ENCODE results near the gene DHH. TPM values are rescaled to one million over a fixed set of nuclear protein-coding genes. Genes with fewer than 3 reads are reported as not detected.
A peak's percentile ranks its signal among the peaks of the same experiment; 100 is the strongest.
"Not testable (repeated sequence)": the region's sequence is repeated elsewhere in the genome, so short reads cannot be mapped to it uniquely, and the experiment has no call there.

Gene DHH
- total RNA-seq, 1 donor from 2014 or later: 0.12 TPM

DNA sequence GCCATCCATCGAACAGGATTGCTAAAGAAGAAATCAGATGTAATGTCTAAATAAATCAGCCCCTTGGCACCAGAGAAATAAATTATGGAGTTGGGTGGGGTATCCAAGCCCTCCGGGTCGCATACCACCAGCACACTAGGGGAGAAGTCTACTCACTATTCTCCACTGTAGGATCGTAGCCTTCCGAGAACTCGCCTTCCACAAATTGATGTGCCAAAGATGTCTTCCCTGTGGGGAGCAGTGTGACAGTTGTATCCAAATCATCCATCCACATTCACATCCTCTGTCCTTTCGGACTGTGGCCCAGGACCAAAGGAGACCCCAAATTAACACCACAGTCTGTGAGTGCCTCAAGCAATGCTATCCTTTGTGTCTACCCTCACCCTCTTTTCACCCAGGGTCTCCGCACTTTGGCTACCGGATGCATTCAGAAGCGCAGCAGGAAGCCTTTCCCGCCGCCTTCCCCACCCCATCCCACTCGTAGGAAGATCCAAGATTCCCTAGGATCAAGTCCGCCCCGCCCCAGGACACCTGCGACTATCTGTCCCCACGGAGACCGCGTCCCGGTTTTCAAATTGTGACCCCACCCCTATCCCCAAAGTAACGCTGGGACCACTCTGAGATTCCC, 25.6 kb downstream of the DHH start:
- ATAC-seq: no peak

DNA sequence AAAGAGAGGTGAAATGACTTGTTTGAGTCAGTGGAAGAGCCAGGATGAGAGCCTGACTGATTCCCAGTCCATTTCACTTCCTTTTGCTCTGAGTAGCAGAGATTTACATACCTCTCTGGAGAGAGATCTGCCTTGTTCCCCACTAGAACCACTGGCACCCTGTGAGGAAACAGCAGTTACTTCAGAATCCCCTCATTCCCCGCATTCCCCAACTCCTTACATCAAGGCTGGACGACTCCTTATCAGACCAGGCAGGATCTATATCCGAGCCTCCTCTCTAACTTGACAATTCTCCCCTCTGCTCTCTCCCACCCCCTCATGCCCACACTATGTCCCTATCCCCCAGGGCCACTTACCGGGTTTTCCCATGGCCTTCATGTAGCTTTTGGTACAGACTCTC, 28.5 kb downstream of the DHH start:
- no peak for ATAC-seq

DNA sequence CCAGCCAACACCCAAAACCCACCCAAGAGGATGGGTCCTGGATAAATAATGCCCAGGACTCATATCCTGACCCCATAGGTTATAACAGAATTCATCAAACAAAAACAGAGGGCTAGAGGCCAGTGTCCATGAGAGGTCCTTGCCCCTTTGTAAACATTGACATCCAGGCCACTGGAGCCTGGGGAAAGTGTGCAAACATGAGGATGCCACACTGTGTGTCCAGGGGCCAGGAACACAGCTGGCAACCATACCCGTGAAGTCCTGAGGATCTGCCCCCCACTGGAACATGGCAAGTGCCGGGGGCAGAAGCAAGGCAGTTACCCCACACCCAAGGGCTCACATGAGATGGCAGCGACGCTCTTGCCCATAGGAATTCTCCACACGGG, 29.8 kb downstream of the DHH start:
- ATAC-seq: no peak

GRCh38 chr12:49061916-49062315, 32.7 kb downstream of the DHH start:
- ATAC-seq: not testable (repeated sequence)

GRCh38 chr12:49061157-49061650, 33.4 kb downstream of the DHH start:
- no peak for ATAC-seq

DNA sequence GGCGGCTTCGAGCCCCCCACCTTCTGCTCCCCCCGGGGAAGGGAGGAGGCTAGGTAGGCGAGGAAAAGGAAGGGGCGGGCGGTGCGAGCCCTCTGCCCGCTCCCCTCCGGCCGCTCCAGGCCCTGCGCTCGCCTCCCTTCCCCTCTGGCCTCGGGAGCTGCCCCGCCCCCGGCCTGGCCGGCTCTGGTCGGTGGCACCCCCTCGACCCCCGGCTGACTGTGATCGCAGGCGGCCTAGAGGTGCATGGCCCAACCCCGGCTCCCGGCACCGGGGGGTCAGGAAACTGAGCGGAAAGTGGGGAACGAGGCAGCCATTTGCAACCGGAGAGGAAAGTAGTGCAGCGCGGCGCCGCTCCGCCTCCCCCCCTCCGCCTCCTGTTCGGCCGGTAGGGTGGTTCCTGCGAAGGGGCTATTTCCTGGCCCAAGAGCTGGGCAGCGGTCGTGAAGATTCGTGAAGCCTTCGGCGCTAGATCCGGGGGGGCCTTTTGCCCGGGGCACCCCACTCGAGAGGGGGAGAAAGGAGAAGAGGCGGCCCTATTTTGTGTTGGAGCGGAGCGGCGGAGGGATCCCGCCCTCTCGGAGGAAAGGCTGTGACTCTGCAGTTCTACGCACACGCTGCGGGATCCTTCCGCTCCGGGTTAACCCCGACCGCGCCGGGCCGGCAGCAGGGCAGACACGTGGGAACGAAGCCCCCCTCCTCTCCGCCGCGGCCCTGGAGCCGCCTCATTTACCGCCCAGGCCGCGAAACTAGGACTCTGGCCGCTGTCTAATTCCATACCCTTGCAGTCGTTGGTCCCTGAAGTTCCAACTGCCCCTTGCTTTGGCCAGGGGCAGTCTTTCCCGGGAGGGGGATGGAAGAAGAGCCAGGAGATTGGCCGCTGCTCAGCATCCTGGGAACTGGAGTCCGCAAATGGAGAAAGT, 34.1 kb downstream of the DHH start, which contains the start of gene KMT2D:
KMT2D (minus strand) TSS at position 558 of the 920 bp plus-strand sequence. CDS start 5,470 bp downstream, outside the sequence.
- peak; percentile 83 for ATAC-seq

- peak; percentile 5 for ATAC-seq
Measured at GRCh38 chr12:49059299-49060171, 35.1 kb downstream of the DHH start.

GRCh38 chr12:49059045-49059298, 35.6 kb downstream of the DHH start:
- no peak for ATAC-seq

DNA sequence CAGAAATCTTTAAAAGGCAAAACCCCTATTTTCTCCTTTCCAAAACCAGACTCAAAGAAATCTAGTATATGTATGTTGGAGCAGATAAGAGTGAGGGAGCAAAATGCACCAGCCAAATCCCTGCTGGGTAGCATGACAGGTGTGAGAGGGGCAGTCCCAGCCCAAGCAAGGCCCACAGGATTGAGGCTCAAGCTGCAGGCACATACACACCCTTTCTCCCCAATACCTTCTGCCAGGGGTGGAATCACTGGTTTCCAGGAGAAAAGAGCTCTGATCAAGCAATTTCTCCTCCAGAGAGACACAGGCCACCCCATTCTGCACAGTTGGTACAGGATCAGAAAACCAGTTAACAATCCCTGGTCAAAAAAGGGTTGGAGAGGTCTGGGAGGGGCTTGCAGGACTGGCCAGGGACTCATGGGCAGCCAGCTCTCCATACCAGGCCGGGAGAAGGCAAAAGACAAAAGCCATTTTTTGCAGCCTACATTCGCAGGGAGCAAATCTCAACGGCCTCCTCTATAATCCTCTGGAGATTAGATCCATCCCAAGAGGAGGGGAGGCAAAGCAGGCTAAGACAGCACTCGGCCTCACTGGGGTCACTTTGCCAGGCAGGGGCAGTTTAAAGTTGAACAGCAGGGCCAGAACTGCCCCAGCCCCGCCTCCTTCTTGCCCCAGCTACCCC, 36.1 kb downstream of the DHH start:
- ATAC-seq: no peak

DNA sequence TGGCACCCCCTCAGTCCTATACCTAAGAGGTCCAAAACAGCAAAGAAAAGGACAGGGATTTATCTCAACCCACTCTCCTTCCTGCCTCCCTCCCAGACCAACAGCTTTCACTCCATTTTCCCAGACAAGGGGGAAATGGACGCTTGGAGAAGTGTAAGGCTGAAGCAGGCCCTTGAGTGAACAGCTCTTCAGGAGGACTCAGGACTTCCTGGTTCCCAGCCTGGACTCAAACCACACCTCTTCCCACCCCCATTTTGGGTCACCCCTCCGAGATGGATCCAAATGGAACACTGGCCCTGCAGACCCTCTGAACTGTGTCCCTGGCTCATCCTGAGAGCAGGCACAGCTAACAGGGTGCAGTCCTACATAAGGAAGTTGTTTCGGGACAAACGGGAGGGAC, 36.7 kb downstream of the DHH start:
- ATAC-seq: no peak

DNA sequence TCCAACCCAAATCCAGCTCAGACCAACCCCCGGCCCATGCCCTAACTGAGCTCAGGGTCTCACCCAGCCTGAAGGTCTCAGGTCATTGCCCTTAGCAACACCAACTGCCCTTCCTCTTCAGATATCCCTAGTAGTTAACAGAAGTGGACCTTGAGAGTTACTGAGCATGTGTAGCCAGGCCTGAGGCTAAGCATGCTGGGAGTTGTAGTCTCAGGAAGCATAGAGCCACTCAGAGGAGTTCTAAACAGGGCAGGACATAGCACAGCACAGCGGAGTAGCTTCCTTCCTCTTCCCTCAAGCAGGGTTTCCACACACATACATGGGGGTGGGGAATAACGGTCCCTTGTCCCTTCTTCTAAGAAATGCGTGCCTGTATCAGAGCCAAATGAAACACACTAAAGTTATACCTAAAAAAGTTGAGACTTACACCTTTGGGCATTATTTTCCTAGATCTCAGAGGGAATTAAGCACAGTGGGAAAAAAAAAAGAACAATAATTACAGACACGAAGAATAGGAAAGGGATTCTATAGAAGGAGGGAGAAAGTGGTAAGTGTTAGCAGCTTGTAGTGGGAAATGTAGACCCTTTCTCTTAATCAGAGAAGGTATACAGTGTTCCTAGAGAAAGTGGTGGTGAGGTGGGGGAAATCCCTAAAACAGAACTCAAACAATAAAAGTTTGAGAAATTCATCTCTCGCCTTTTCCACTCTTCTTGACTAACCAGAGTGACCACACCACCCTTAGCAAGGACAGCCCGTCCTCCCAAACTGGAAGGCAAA, 38.4 kb downstream of the DHH start:
- ATAC-seq: peak; percentile 56

DNA sequence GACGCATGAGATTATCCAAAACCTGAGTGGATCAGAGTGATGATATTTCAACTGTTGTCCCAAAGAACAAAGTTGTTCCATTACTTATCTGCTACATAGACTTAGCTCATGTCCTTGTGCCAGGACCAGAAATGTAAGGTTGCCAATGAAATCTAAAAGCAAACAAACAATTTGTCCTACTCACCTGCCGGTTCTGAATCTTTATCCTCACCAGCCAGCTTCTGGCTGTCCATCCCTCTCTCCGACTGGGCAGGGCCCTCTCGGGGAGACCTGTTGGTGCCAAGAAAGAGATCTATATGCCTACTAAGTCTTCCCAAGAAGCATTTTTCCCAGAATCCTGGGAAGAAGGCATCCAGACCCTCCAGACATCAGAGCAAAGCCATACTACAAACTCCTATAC, 39.5 kb downstream of the DHH start:
- no peak for ATAC-seq

DNA sequence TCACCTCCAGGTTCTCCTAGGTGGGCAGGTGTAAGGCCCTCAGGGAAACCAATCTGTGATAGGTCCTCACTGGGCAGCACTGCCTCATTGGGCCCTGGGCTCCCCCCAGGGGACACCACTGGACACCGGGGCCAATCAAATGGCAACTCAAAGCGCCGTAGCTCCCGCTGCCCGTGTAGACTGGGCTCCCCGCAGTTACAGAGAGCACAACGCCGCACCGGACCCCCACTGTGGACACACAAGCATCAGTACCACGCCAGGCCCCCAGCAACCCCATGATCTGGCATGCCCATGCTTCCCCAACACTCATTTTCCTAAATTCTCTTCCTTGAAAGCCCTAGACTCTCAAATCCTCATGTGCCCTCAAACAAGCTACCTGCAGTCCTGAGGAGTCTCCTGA, 40.1 kb downstream of the DHH start:
- no peak for ATAC-seq

DNA sequence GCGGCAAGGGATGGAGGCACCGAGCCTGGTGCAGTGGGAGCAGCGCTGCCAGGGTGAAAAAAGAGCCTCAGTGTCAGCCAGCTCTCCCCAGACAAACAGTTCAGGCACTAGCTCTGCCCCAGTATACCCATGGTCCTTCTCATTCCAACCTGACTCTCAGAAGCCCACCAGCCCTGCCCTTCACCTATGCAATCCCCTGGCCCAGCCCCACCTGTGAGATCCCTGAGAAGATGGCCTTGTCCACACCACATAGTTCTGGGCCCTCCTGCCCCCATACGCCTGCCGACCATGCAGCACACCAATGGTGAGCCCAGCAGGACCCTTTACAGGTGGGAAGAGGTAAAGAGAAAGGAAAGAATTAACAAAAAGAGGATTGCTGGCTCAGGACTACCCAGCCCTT, 40.5 kb downstream of the DHH start:
- ATAC-seq: no peak

- ATAC-seq: peak; percentile 55
Measured at GRCh38 chr12:49052451-49053208, 42.0 kb downstream of the DHH start.

- no peak for ATAC-seq
Measured at GRCh38 chr12:49051777-49052438, 42.7 kb downstream of the DHH start.

GRCh38 chr12:49051373-49051764, 43.2 kb downstream of the DHH start:
- no peak for ATAC-seq

DNA sequence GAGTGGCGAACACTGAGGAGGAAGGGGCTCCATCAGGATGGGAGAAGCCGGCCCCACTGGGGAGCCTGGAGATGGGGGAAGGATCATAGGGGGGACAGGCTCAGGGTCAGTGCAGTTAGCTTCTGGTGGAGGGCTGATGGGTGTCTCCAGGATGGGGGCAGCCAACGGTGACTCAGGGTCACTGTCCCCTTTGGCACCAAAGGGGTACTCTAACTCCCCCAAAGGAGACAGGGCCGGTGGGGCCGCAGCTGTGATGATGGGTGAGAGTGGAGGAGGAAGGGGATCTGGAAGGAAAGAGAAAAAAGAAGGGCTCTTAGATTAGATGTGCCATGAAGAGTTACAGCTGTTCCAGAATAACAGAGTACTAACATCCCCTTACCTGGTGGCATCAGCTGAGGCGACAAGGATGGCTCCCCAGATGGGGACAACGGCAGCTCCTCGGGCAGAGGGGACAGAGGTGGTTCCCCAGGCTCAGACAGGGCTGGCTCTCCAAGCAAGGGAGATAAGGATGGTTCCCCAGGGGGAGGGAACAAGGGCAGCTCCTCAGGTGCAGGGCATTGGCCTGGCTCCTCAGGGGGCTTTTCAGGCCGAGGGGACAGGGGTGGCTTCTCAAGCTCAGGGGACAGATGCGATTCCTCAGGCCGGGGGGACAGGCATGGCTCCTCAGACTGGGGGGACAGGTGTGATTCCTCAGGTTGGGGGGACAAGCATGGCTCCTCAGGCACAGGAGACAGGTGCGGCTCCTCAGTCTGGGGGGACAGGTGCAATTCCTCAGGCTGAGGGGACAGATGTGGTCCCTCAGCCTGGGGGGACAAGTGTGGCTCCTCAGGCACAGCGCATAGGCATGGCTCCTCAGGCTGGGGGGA, 43.9 kb downstream of the DHH start:
- no peak for ATAC-seq

DNA sequence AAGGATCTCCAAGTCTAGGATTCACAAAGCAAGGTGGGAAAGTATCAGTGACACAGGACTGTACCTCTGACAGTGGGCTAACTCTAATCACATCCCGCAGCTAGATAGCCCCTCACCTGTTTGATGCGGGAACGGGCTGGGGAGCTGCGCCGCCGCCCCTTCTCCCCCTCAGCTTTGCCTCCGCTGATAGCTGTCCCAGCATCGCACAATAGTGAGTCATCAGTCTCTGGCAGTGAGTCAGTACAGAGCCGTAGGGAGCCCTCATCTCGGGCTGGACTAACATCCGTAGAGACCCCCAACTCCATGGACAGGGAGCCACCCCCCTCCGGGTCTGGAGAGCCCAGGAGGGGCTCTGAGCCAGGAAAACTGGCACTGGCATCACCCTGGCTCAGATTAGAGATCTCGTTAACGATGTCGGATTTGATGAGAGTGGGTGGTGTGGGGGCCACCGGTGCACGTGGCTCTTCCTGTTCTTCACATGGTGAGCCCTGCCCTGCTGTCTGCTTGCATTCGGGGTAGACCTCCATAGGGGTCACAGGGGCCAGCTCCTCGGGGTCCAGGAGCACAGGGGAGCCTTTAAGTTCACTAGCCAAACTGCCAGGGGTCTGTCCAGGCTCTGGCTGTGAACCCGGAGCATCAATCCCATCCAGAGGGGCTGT, 44.9 kb downstream of the DHH start:
- ATAC-seq: no peak

Data from esophagus mucosa (tissue), 1 donor.